MCF 10A (cell line): ENCODE results near the gene EXOC3L2. TPM values are rescaled to one million over a fixed set of nuclear protein-coding genes. Genes with fewer than 3 reads are reported as not detected.

ENCODE experiments used
- BruUV-seq: library from RNA; stranded (reverse); fragments of 400-500 nt; replicated peaks from 2 replicates; lab custom pipeline; 2021; lab: Mats Ljungman, UMichigan
- CTCF ChIA-PET: fragments of 300-600 bp; sonication (Branson Sonifier 250); formaldehyde crosslinking; extraction: SDS; loops from one replicate; lab custom pipeline; 2021; ENCODE audit warnings: antibody characterized with exemption, inconsistent platforms; lab: Yijun Ruan, JAX
- POLR2A ChIA-PET: fragments of 300-600, 350-650 bp; sonication (Branson Sonifier 250); formaldehyde crosslinking; extraction: SDS; loops from one replicate; lab custom pipeline; 2020; ENCODE audit warnings: antibody characterized with exemption, inconsistent platforms; lab: Yijun Ruan, JAX
- DNase-seq: peaks from one replicate; pipeline ENCODE4 v3.0.0-alpha.2; 2018; ENCODE audit not compliant: unreplicated experiment
- H3K27ac Mint-ChIP-seq: one replicate; pipeline ENCODE4 v1.8.0; 2022; ENCODE audit warnings: mild to moderate bottlenecking, low read depth, mixed read lengths; ENCODE audit not compliant: unreplicated experiment
- H3K27me3 Mint-ChIP-seq: one replicate; pipeline ENCODE4 v1.8.0; 2022; ENCODE audit warnings: mixed read lengths; ENCODE audit not compliant: insufficient read depth, unreplicated experiment
- H3K36me3 Mint-ChIP-seq: one replicate; pipeline ENCODE4 v1.8.0; 2022; ENCODE audit warnings: mild to moderate bottlenecking, moderate library complexity, mixed read lengths; ENCODE audit not compliant: insufficient read depth, unreplicated experiment
- H3K4me1 Mint-ChIP-seq: one replicate; pipeline ENCODE4 v1.8.0; 2022; ENCODE audit warnings: mixed read lengths; ENCODE audit not compliant: insufficient read depth, unreplicated experiment
- H3K4me3 Mint-ChIP-seq: one replicate; pipeline ENCODE4 v1.8.0; 2022; ENCODE audit warnings: mild to moderate bottlenecking, moderate library complexity, mixed read lengths; ENCODE audit not compliant: unreplicated experiment
- H3K9me3 Mint-ChIP-seq: one replicate; pipeline ENCODE4 v1.8.0; 2022; ENCODE audit warnings: mixed read lengths; ENCODE audit not compliant: unreplicated experiment
- intact Hi-C: fragments of 100-400 bp; cut with micrococcal nuclease; formaldehyde crosslinking; loops from 2 replicates; pipeline ENCODE4 v1.14.1; 2022
- total RNA-seq: library from RNA; stranded (reverse); gene quantifications from 2 replicates; pipeline ENCODE4 v1.2.3, GENCODE V29; 2022
- TF ChIP-seq, protein P1 (sequence below): fragments of 200-600 bp; IDR thresholded peaks from one replicate; pipeline ENCODE4 v1.8.0; 2022; ENCODE audit warnings: antibody characterized with exemption, mild to moderate bottlenecking; ENCODE audit not compliant: unreplicated experiment

EXOC3L2 gene
- total RNA-seq, 1 experiment from 2014 or later, result not detected

DNA sequence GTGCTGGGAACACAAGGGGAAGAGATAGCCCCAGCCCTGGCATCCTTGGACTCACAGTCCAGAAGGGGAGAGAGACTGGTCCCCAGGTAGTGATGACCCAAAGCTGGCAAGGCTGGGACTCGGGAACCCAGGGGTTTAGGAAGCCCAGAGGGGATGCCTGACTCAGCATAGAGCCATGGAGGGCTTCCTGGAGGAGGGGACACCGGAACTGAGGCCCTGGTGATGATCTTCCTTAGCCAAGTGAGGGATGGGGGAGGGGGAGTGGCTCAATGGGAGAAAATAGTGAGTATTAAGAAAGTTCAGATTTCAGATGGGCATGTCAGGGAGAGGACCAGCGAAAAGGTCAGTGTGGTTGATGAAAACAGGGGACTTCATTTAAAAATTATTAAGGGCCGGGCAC is 26.8 kb downstream of the EXOC3L2 start:
- CTCF ChIA-PET, result no interaction called here
- no TSS peak for BruUV-seq

DNA sequence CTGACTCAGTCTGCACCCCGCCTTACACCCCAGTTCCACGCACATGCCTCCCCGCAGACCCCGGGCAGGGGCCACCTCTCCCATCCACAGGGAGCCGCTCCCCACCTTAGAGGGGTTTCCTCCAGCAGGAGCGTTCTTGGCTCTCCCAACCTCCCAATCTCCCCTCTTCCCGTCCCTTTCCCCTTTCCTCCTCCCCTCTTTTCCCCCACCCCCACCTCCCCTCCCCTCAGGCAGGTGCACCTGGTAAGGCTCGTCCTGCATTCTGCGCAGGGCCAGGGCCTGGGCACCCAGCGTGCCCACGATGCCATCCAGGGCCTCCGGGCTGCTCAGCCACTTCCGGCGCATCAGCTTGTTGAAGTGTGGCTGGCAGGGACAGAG is 27.3 kb downstream of the EXOC3L2 start:
- H3K27me3 Mint-ChIP-seq, result peaks cover 14% of the 10 kb centered on the region

More for the DNA sequence above, 26.8 kb downstream of the EXOC3L2 start:
- POLR2A ChIA-PET, result no interaction called here
- Mint-ChIP-seq H3K4me3 (no peak overlapping the region), H3K27ac (no peak overlapping the region), H3K36me3 (no peaks in the 10 kb centered on the region), H3K9me3 (no peaks in the 10 kb centered on the region), H3K27me3 (peaks cover 14% of the 10 kb centered on the region), H3K4me1 (peaks cover 6% of the 10 kb centered on the region)
- intact Hi-C loops, result no loop called here
- TF ChIP-seq, protein P1, sequence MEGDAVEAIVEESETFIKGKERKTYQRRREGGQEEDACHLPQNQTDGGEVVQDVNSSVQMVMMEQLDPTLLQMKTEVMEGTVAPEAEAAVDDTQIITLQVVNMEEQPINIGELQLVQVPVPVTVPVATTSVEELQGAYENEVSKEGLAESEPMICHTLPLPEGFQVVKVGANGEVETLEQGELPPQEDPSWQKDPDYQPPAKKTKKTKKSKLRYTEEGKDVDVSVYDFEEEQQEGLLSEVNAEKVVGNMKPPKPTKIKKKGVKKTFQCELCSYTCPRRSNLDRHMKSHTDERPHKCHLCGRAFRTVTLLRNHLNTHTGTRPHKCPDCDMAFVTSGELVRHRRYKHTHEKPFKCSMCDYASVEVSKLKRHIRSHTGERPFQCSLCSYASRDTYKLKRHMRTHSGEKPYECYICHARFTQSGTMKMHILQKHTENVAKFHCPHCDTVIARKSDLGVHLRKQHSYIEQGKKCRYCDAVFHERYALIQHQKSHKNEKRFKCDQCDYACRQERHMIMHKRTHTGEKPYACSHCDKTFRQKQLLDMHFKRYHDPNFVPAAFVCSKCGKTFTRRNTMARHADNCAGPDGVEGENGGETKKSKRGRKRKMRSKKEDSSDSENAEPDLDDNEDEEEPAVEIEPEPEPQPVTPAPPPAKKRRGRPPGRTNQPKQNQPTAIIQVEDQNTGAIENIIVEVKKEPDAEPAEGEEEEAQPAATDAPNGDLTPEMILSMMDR, result no peak
- DNase-seq, result no peak

DNA sequence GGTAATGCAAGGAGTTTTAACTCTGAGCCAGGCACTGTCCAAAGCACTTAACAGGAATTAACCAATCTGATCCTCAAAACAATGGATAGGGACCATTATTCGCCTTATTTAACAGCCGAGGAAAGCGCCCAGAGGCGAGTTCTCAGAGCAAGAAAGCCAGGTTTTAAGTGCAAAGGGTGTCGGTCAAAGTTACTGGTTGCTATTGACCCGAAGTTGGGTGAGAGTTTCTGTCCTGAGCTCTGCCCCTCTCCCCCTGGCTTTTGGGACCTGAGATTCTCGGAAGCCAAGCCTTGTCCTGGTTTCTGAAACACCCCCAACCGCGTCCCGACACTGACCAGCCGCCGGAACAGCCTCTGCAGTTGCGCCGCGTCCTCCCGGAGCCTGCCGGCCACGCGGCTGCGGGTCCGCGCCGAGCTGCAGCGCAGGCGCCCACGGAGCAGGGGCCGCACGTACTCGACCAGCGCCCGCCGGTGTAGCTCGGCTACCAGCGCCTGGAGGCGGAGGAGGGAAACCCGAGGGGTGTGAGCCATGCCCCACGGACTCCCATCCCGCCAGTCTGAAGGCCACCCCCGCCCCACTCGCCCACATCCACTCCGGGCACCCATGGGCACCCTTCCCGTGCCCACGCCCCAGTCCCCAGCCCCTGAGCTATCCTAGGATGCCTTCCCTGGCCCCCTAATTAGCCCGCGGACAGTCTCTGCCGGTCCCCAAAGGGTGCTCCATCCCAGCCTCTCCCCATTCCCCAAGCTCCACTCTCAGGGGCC is 27.8 kb downstream of the EXOC3L2 start:
- POLR2A ChIA-PET, result no interaction called here
- no peak overlapping the region for H3K4me3 Mint-ChIP-seq

More for the DNA sequence above, 27.3 kb downstream of the EXOC3L2 start:
- TF ChIP-seq, protein P1, result no peak
- no peak for DNase-seq
- H3K36me3 Mint-ChIP-seq, result no peaks in the 10 kb centered on the region
- ChIA-PET CTCF (no interaction called here), POLR2A (no interaction called here)
- H3K27ac Mint-ChIP-seq, result no peak overlapping the region
- H3K9me3 Mint-ChIP-seq, result no peaks in the 10 kb centered on the region
- H3K4me1 Mint-ChIP-seq, result peaks cover 6% of the 10 kb centered on the region
- no TSS peak for BruUV-seq
- H3K4me3 Mint-ChIP-seq, result no peak overlapping the region
- intact Hi-C loops, result no loop called here

DNA sequence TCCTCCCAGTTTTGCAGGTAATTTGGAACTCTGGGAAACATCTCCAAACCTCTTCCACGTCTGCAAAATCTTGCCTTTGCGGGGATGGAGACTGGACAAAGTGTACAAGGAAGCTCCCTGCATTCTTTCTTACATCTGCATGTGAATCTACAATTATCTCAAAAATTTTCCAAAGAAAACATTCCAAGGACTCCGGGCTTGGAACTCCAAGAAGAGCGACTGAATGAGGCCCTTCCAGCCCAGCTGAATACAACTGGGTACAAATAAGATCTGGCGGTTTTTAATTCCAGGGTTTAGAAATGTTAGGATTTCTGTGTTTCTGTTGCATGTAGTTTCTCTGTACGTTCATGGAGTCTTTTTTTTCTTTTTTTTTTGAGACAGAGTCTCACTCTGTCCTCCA is 28.5 kb downstream of the EXOC3L2 start:
- Mint-ChIP-seq H3K4me3 (no peak overlapping the region), H3K36me3 (no peaks in the 10 kb centered on the region), H3K27me3 (peaks cover 1% of the 10 kb centered on the region), H3K4me1 (peaks cover 13% of the 10 kb centered on the region), H3K27ac (no peak overlapping the region), H3K9me3 (no peaks in the 10 kb centered on the region)
- BruUV-seq, result no TSS peak
- POLR2A ChIA-PET, result no interaction called here
- no peak for DNase-seq
- CTCF ChIA-PET, result interaction anchor here (0.6 kb wide), 1 partner anchor 24 kb away, joined by 4 read pairs; no protein-coding TSS in a partner anchor
- TF ChIP-seq, protein P1, result no peak
- intact Hi-C loops, result no loop called here

More for the DNA sequence above, 27.8 kb downstream of the EXOC3L2 start:
- Mint-ChIP-seq H3K4me1 (peaks cover 6% of the 10 kb centered on the region), H3K27me3 (peaks cover 8% of the 10 kb centered on the region), H3K27ac (no peak overlapping the region), H3K36me3 (no peaks in the 10 kb centered on the region), H3K9me3 (no peaks in the 10 kb centered on the region)
- CTCF ChIA-PET, result interaction anchor here (0.6 kb wide), 1 partner anchor 25 kb away, joined by 4 read pairs; no protein-coding TSS in a partner anchor
- intact Hi-C loops, result no loop called here
- no TSS peak for BruUV-seq
- DNase-seq, result no peak
- TF ChIP-seq, protein P1, result no peak
